ENCODE results near the gene TSPAN18. TPM values are rescaled to one million over a fixed set of nuclear protein-coding genes. Genes with fewer than 3 reads are reported as not detected.

The TSPAN18 gene
- total RNA-seq, 2 donors from 2014 or later = 3.4 to 13.4 TPM

DNA sequence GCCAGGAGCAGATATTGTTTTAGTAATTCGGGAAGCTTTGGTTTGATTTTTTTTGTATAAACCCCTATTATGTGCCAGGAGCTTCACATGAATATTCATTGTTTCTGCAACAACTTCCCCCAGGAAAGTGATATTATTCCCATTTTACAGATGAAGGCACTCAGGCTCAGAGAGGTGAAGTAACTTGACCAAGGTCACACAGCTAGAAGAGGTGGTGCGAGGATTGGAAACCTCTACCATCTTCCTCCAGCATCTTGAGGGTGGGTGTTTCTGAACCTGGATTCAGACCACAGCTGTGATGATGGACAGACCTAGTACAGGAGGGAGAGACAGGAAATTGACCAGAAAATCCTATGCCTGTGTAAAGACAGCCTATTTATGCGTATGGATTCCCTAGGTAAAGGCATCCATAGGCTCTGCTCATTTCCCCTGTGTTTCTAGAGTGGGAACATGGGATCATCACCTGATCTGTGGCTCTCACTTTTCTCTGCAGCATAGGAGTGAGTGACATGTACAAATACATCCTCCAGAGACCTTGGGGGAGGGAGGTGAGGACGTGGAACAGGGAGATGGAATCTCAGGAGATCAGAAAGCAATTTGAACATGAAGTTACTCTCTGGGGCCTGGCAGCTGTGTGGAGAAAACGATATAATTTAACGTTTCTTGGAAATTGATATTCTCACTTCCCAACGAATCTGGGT lies 81.4 kb downstream of the TSPAN18 start:
- H3K27ac ChIP-seq = no peak overlapping the region
- no peaks in the 10 kb centered on the region for H3K27me3 ChIP-seq
- intact Hi-C loops (cut with DNase I) = no loop called here

DNA sequence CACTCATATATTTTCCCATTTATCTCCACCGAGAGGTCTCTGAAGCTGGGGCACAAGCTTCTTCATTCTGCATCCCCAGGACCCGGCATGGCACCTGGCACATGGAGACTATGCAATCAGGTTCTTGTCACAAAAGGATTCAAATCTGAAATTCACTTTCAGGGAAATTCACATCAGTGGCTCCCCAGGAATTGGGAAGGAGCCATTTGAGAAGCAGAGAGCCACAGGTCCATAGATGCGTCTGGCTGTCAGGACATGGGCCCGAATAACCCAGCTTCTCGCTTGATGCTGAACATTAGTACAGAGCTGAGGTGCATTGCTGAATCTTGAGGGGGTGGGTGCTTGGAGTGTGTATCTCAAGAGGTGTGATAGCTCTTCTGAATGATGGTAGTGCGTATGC lies 82.5 kb downstream of the TSPAN18 start:
- Histone ChIP-seq H3K9me3 (no peaks in the 10 kb centered on the region), H3K27ac (no peak overlapping the region), H3K9ac (ENCODE audit: low read depth in 2 of 2, low read length in 2 of 2) (no peak overlapping the region), H3K27me3 (no peaks in the 10 kb centered on the region), H3K36me3 (no peaks in the 10 kb centered on the region), H3K4me1 (no peaks in the 10 kb centered on the region), H3K4me3 (no peak overlapping the region)
- DNase-seq = no peak
- intact Hi-C loops (cut with DNase I) = no loop called here
- TF ChIP-seq, protein P1, sequence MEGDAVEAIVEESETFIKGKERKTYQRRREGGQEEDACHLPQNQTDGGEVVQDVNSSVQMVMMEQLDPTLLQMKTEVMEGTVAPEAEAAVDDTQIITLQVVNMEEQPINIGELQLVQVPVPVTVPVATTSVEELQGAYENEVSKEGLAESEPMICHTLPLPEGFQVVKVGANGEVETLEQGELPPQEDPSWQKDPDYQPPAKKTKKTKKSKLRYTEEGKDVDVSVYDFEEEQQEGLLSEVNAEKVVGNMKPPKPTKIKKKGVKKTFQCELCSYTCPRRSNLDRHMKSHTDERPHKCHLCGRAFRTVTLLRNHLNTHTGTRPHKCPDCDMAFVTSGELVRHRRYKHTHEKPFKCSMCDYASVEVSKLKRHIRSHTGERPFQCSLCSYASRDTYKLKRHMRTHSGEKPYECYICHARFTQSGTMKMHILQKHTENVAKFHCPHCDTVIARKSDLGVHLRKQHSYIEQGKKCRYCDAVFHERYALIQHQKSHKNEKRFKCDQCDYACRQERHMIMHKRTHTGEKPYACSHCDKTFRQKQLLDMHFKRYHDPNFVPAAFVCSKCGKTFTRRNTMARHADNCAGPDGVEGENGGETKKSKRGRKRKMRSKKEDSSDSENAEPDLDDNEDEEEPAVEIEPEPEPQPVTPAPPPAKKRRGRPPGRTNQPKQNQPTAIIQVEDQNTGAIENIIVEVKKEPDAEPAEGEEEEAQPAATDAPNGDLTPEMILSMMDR (IDR thresholded peaks at IDR 0.05) = no peak

More for the DNA sequence above, 81.4 kb downstream of the TSPAN18 start:
- no peaks in the 10 kb centered on the region for H3K36me3 ChIP-seq
- H3K4me3 ChIP-seq = no peak overlapping the region
- no peaks in the 10 kb centered on the region for H3K9me3 ChIP-seq
- DNase-seq = no peak
- TF ChIP-seq, protein P1 (IDR thresholded peaks at IDR 0.05) = no peak
- H3K4me1 ChIP-seq = no peaks in the 10 kb centered on the region
- no peak overlapping the region for H3K9ac ChIP-seq (ENCODE audit: low read depth in 2 of 2, low read length in 2 of 2)

DNA sequence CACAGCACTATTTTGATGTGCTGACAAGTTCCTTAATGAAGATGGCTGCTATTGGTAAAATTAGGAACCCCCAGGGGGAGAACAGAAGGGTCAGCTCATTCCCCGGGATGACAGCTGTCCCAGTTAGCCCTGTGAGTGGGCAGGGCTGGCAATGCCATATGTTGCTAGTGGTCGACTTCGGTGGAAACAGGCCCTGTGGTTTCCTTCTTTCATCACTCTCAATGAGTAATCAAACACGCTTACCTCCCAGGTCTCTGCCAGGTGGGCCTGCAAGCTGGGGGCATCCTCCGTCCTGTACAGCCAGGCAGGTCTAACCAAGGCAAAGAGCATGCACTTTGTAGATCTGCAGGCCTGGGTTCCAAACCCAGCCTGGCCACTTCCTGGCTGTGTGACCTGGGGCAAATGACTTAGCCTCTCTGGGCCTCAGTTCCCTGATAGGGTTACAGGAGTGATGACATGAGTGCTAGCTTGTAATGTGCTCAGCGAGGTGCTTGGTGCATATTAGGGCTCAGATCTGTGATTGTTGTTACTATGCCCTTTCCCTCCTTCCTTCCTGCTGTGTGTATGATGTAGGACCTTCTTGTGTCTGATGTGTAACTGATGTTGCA lies 85.2 kb downstream of the TSPAN18 start:
- Histone ChIP-seq H3K27me3 (no peaks in the 10 kb centered on the region), H3K9ac (ENCODE audit: low read depth in 2 of 2, low read length in 2 of 2) (no peak overlapping the region), H3K4me3 (no peak overlapping the region), H3K27ac (no peak overlapping the region), H3K36me3 (no peaks in the 10 kb centered on the region), H3K9me3 (no peaks in the 10 kb centered on the region), H3K4me1 (no peaks in the 10 kb centered on the region)
- no peak for DNase-seq
- TF ChIP-seq, protein P1 (IDR thresholded peaks at IDR 0.05) = no peak
- intact Hi-C loops (cut with DNase I) = no loop called here

DNA sequence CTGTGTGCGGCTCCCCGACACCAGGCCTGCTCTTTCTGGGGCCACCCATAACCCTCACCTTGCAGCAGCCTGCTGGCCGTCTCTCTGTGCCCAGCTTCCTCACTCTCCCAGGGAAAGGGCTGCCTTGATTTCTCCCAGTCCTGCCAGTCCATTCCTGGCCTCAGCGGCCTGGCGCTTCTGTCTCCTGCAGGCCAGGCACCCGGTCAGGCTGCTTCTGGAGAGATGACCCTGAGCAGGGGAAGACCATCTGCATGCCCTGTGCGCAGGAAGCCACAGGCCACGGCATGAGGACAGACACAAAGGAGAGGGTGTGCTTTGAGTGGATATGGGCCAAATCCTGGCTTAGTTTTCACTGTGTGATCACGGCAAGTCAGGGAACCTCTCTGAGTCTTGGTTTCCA lies 86.2 kb downstream of the TSPAN18 start:
- Histone ChIP-seq H3K27me3 (no peaks in the 10 kb centered on the region), H3K4me1 (no peaks in the 10 kb centered on the region), H3K9me3 (no peaks in the 10 kb centered on the region), H3K27ac (no peak overlapping the region), H3K9ac (ENCODE audit: low read depth in 2 of 2, low read length in 2 of 2) (no peak overlapping the region), H3K36me3 (no peaks in the 10 kb centered on the region), H3K4me3 (no peak overlapping the region)
- TF ChIP-seq, protein P1 (IDR thresholded peaks at IDR 0.05) = no peak
- no peak for DNase-seq
- intact Hi-C loops (cut with DNase I) = no loop called here

DNA sequence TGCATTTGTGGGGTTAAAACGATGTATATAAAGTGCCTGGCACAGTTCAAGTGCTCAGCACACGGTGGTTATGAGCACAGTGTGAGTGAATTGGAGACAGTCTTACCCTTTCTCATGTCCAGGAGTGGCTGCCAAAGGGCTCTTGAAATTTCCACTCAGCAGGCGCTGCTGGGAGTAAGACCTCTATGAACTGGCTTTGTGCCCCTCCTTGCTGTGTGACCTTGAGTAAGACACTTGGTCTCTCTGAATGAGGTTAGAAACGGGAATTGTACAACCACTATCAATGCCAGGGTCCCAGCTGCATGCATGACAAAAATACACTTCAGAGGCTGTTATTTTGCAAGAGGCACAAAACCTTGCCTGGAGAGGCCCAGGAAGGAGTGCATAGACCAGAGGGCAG lies 86.6 kb downstream of the TSPAN18 start:
- Histone ChIP-seq H3K27me3 (no peaks in the 10 kb centered on the region), H3K9ac (ENCODE audit: low read depth in 2 of 2, low read length in 2 of 2) (no peak overlapping the region), H3K4me1 (no peaks in the 10 kb centered on the region), H3K9me3 (no peaks in the 10 kb centered on the region), H3K36me3 (no peaks in the 10 kb centered on the region), H3K27ac (no peak overlapping the region), H3K4me3 (no peak overlapping the region)
- TF ChIP-seq, protein P1 (IDR thresholded peaks at IDR 0.05) = no peak
- DNase-seq = no peak
- intact Hi-C loops (cut with DNase I) = no loop called here

All from colonic mucosa (tissue), 4 donors.